RPMI7951 (cell line): ENCODE measurements around the gene EEF2. TPM values are rescaled to one million over a fixed set of nuclear protein-coding genes. Genes with fewer than 3 reads are reported as not detected.
A peak's percentile ranks its signal among the peaks of the same experiment; 100 is the strongest.
"Not testable (repeated sequence)": the region's sequence is repeated elsewhere in the genome, so short reads cannot be mapped to it uniquely, and the experiment has no call there.

Experiments used
- DNase-seq: peaks from one replicate; pipeline ENCODE4 v3.0.0-alpha.2; 2012; ENCODE audit warnings: low read depth
- total RNA-seq: library from RNA; depleted of rRNA; stranded (reverse); fragments of >200 nt; shearing (Covaris generic); gene quantifications from 2 replicates; pipeline ENCODE4 v1.2.3, GENCODE V29; 2014

EEF2 gene
- total RNA-seq, 1 experiment from 2014 or later, result 603 TPM

DNA sequence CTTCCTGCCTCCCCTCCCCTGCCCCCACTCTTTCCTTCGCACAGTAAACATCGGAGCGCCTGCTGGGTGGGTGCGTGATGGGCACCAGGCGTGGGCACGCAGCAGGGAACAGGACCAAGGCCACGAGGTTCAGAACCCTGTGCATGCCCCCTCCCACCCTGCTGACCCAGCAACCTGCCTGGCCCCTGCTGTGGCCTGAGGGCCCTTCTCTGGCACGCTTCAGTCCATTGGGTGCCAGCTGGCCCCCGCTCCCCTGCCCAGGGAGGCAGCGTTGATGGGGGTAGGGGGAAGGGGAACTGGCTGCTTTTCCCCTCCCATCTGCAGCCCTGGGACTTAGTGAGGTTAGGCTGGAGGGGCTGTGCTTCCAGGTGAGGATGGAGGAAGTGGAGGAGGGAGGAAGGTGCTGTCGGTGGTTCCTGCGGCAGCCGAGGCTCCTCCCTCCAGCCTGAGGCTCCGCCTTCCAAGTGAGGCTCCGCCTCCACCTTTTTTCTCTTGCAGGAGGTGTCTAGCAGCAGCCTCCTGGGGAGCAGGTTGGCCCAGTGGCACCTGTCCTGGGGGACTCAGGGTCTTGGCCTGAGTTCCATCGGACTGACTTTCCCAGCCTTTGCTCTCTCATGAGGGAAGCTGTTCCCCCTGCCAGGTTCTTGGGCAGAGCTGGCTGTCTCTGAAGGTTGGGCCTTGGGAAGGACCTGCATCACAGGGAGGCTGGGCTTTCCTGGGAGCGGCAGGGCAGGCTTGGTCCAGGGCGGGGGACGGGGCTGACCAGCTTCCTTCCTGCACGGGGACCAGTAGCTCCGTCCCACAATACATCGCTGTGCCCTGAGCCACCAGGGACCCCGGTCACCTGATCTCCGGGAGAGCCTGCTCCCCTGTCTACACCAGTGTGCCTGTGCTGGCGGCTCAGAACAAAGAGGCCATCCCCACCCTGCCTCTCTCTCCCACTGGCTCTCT is 29.6 kb upstream of the EEF2 start:
- no peak for DNase-seq

DNA sequence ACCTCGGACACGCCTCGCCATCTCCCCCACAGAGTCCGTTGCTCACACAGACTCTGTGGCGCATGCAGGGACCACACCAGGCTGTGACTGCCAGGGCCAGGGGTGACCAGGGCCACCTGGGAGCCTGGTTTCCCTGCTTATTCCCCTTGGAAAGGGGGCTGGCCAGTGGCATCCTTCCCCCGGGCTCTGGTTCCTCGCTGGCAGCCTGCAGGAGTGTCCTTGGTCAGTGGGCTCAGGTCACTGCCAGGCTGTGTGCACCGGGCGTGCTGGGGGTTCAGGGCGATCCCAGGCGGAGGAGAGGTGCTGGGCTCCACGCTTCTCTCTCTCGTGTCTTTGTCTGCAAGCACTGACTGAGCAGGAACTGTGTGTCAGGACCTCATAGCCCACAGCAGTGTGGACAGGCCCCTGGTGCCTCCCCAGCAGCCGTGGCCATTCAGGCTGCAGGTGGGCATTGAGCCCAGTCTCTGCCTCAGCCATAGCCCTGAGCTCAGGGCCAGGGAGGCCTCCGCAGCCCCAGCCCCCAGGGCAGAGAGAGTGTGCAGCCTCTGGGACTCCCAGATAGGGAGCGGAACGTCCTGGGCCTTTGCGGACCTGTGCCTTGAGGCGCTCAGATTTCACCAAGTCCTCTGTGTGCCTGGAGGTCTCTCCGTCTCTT is 28.8 kb upstream of the EEF2 start:
- no peak for DNase-seq

- no peak for DNase-seq
Measured at GRCh38 chr19:4012975-4013634, 27.8 kb upstream of the EEF2 start.

DNA sequence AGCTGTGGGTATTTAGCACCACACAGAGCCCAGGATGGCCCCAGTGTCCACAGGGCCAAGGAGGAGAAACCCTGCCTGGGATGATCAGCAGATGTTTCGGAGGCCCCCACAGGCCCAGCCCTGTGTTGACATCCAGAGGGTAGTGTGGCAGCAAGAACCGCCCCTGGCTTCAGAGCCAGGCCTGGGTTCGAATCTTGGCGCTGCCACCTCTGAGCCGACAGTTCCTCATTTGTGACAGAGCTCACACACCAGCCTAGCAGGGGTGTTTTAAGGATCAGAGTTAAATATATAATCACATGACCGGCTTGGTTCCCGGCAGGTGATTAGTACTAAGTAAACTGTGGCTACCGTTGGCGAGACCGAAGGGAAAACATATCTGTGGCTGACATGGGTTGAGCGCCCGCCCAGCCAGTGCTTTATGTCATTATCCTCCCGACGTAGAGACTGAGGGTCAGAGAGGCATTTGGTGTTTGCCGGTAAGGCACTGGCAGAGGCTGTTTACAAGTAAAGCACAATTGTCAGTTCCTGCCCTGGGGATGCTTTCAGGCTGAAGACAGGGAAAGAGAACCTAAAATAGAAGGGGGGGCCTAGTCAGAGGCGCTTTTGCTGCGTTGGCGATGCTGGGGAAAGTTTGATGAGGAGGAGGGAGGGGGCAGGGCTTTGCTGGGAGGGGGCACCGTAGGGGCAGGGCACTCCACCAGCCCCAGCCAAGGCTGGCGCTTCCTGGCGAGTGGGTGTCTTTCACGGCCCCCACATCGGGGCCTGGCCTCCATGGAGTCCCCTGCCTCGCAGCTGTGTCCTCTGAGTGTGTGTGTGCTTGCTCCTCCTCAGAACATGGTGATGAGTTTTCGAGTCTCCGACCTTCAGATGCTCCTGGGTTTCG is 27.1 kb upstream of the EEF2 start:
- no peak for DNase-seq

DNA sequence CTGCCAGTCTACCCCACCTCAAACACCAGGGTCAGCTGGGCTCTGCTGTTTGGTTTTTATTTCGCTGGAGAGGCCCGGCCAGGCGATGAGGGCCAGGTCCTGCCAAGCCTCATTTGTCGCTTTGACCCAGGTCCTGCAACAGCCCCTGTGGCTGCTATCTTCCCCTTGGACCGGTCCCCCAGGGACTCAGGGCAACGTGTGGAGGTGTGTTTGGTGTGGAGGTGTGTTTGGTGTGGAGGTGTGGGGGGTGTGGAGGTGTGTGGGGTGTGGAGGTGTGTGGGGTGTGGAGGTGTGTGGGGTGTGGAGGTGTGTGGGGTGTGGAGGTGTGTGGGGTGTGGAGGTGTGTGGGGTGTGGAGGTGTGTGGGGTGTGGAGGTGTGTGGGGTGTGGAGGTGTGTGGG is 26.2 kb upstream of the EEF2 start:
- not testable (repeated sequence) for DNase-seq

DNA sequence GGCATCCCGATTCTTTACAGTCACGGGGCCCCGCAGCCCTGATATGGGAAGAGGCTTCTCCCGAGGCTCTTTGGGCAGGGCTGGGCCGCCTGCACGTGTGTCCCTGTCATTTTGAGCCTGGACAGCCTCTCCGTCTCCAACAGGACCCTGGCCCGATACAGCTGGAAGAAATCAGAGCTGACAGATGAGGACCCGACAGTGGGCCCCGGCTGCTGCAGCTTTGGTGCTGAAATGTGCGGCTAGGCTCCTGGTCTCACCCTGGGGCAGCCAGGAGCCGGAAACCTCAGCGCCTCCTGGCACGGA is 25.5 kb upstream of the EEF2 start:
- no peak for DNase-seq

GRCh38 chr19:4009990-4010807 is 24.9 kb upstream of the EEF2 start:
- no peak for DNase-seq

DNA sequence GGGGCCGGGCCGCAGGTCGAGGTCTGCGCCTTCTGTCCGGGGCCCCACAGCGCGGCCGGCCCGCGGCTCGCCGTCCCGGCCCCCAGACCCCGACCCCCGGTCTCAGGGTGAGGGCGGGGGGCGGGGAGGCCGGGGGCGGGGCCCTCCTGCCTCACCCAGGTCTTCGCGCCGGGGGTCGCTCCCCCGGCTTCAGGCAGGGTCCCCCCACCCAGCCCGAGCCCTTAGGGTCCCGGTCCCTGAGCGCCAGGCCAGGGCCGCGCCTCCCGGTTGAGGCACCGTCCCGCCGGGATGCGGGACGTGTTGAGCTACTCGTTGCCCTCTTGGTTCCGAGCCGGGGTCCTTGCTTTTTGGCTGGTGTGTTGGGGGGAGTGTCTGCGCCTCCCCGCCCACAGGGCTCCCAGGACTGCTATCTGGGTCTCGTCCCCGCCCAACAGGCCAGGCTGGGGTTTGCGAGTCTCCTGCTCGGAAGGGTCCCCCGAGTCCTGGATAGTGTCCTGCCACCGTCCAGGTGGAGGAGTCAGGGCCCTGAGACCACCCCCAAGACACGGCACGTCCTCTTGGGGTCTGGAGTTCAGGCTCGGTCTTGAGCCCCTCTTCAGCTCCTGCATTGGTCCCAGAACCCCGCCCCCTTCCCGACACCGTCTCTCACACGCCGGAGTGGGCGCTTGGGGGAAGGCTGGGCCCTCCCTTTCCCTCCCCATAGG is 22.7 kb upstream of the EEF2 start:
- DNase-seq, result peak; percentile 32

GRCh38 chr19:4007021-4007835 is 22.0 kb upstream of the EEF2 start, which contains the start of gene PIAS4:
TSS of gene PIAS4 (plus strand) at chr19:4007736. CDS start at chr19:4007761, 25 bp downstream.
- peak; percentile 91 for DNase-seq

GRCh38 chr19:4005436-4005835 is 20.2 kb upstream of the EEF2 start:
- DNase-seq, result not testable (repeated sequence)

DNA sequence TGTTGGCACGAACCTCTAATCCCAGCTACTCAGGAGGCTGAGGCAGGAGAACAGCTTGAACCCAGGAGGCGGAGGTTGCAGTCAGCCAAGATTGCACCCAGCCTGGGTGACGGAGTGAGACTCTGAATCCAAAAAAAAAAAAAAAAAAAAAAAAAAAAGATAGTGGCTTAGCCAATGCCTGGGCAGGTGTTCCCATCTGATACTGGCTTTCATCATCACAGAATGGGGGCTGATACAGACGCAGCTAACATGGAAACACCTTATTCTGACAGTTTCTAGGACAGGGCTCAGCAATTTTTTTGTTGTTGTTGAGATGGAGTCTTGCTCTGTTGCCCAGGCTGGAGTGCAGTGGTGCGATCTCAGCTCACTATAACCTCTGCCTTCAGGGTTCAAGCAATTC is 15.5 kb upstream of the EEF2 start:
- not testable (repeated sequence) for DNase-seq

- not testable (repeated sequence) for DNase-seq
Measured at GRCh38 chr19:3998667-3999412, 13.6 kb upstream of the EEF2 start.

GRCh38 chr19:3995607-3996006 is 10.3 kb upstream of the EEF2 start:
- DNase-seq, result peak; percentile 49

- no peak for DNase-seq
Measured at GRCh38 chr19:3990815-3991117, 5.5 kb upstream of the EEF2 start.

DNA sequence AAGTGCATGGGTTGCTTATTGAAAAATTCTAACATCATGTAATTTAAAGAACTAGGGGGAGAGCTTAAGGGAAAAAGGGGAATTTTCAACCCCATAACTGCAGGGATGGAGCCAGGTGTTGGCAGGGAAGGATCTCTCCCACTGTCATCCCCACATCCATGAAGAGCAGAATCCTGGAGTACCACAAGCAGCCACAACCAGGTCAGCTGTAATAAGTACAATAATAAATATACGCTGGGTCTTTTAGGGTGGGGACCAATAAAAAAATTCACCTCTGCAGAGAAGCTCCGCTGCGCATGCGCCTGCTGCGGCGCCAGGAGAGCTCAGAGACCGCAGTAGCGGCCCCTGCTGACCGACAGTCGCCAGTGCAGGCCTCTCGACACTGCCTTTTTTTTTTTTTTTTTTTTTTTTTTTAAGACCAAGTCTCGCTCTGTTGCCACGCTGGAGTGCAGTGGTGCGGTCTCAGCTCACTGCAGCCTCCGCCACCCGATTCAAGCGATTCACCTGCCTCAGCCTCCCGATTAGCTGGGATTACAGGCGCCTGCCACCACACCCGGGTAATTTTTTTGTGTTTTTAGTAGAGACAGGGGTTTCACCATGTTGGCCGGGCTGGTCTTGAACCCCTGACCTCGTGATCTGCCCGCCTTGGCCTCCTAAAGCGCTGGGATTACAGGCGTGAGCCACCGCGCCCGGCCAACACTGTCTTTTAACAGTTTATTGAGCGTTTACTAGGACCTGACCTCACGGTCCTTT is 2.5 kb upstream of the EEF2 start:
- DNase-seq, result peak; percentile 78

- DNase-seq, result peak; percentile 79
Measured at GRCh38 chr19:3986260-3987041, 1.2 kb upstream of the EEF2 start.

DNA sequence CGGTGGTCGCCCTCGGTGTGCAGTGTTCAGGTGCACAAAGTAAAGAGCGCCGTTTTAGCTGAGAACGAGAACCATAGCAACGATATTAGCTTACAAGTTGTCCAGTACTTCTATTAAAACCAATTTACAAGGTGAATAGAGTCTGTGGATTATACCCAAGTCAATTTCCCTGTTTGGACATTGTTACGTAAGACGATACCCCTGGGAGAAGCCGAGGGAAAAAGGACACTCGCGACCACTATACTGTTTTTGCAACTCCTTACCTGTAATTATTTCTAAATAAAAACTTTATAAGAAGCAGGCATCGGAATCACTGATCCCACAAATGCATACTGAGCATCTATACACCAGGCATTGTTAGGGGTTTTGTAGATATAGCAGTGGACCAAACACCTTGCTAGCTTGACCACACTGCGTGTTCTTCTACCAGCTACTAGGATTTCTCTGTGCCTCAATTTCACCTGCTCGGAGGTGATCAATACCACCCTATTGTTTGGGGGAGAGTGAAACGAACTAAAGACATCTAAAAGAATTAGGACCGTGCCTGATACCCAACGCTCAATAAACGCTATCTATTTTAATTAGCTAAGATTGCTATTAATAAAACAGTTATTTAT is 488 bp upstream of the EEF2 start:
- no peak for DNase-seq
